WTC11 (cell line): ENCODE results near the gene EDARADD. TPM values are rescaled to one million over a fixed set of nuclear protein-coding genes. Genes with fewer than 3 reads are reported as not detected.

Experiments
- ATAC-seq: fragments of 200-7000 bp; cut with Tn5 transposase; 2 replicates; pipeline ENCODE4 v1.10.0; 2021; ENCODE audit warnings: mild to moderate bottlenecking, moderate library complexity
- CTCF ChIA-PET: fragments of 300-600 bp; sonication (Branson Sonifier 250); formaldehyde crosslinking; loops from one replicate; lab custom pipeline; 2021; ENCODE audit warnings: antibody characterized with exemption; lab: Charles Lee
- POLR2A ChIA-PET: fragments of 350-600 bp; sonication (Branson Sonifier 250); formaldehyde crosslinking; loops from one replicate; lab custom pipeline; 2021; ENCODE audit warnings: antibody characterized with exemption; lab: Charles Lee
- DNase-seq: peaks from one replicate; pipeline ENCODE4 v3.0.0; 2021; ENCODE audit warnings: low spot score
- H3K27ac Mint-ChIP-seq: 2 replicates; pipeline ENCODE4 v1.8.0; 2021; ENCODE audit warnings: mixed read lengths
- H3K27me3 Mint-ChIP-seq: 2 replicates; pipeline ENCODE4 v1.8.0; 2021; ENCODE audit warnings: low read depth, mild to moderate bottlenecking, moderate library complexity, mixed read lengths
- H3K36me3 Mint-ChIP-seq: 2 replicates; pipeline ENCODE4 v1.8.0; 2021; ENCODE audit warnings: mixed read lengths
- H3K4me1 Mint-ChIP-seq: 2 replicates; pipeline ENCODE4 v1.8.0; 2022; ENCODE audit warnings: mixed read lengths
- H3K4me3 Mint-ChIP-seq: 2 replicates; pipeline ENCODE4 v1.8.0; 2021; ENCODE audit warnings: mild to moderate bottlenecking, moderate library complexity, mixed read lengths
- H3K9me3 Mint-ChIP-seq: 2 replicates; pipeline ENCODE4 v1.8.0; 2021; ENCODE audit warnings: mixed read lengths
- AFF4 ChIP-seq: sonication (generic); formaldehyde crosslinking; IDR thresholded peaks from 2 replicates; pipeline ENCODE4 v1.8.1; 2023; ENCODE audit warnings: mild to moderate bottlenecking, missing genetic modification reagents, borderline replicate concordance
- CREM ChIP-seq: sonication (generic); formaldehyde crosslinking; IDR thresholded peaks from 2 replicates; pipeline ENCODE4 v1.8.1; 2022; ENCODE audit warnings: mild to moderate bottlenecking, missing genetic modification reagents, moderate library complexity
- E2F5 ChIP-seq: sonication (generic); formaldehyde crosslinking; IDR thresholded peaks from 2 replicates; pipeline ENCODE4 v1.8.1; 2022; ENCODE audit warnings: mild to moderate bottlenecking, moderate library complexity, missing genetic modification reagents
- ELF4 ChIP-seq: sonication (generic); formaldehyde crosslinking; IDR thresholded peaks from 2 replicates; pipeline ENCODE4 v1.8.1; 2022; ENCODE audit warnings: low read depth, mild to moderate bottlenecking, moderate library complexity, missing genetic modification reagents
- KAT7 ChIP-seq: sonication (generic); formaldehyde crosslinking; IDR thresholded peaks from 2 replicates; pipeline ENCODE4 v1.8.1; 2023; ENCODE audit warnings: missing genetic modification reagents, mild to moderate bottlenecking, borderline replicate concordance
- MXD4 ChIP-seq: fragments of 250-450 bp; sonication (Bioruptor Pico); IDR thresholded peaks from 2 replicates; pipeline ENCODE4 v1.8.0; 2021; ENCODE audit warnings: mild to moderate bottlenecking, moderate library complexity, borderline replicate concordance
- NR3C1 ChIP-seq: sonication (generic); formaldehyde crosslinking; conservative IDR thresholded peaks from 2 replicates; pipeline ENCODE4 v1.8.1; 2023; ENCODE audit warnings: low read depth, mild to moderate bottlenecking, missing genetic modification reagents
- OVOL2 ChIP-seq: fragments of 250-450 bp; sonication (Bioruptor Pico); IDR thresholded peaks from 2 replicates; pipeline ENCODE4 v1.9.0; 2021; ENCODE audit warnings: mild to moderate bottlenecking, borderline replicate concordance
- SOX15 ChIP-seq: fragments of 250-450 bp; sonication (Bioruptor Pico); IDR thresholded peaks from 2 replicates; pipeline ENCODE4 v1.9.0; 2021; ENCODE audit warnings: mild to moderate bottlenecking
- TEAD4 ChIP-seq: sonication (generic); formaldehyde crosslinking; IDR thresholded peaks from 2 replicates; pipeline ENCODE4 v1.8.0; 2022; ENCODE audit warnings: mild to moderate bottlenecking, missing genetic modification reagents
- ZBTB21 ChIP-seq: sonication (generic); formaldehyde crosslinking; IDR thresholded peaks from 2 replicates; pipeline ENCODE4 v1.8.1; 2023; ENCODE audit warnings: mild to moderate bottlenecking, missing genetic modification reagents, borderline replicate concordance
- ZNF232 ChIP-seq: sonication (generic); formaldehyde crosslinking; IDR thresholded peaks from 2 replicates; pipeline ENCODE4 v1.8.0; 2022; ENCODE audit warnings: mild to moderate bottlenecking, missing genetic modification reagents
- ZNF317 ChIP-seq: sonication (generic); formaldehyde crosslinking; IDR thresholded peaks from 2 replicates; pipeline ENCODE4 v1.8.1; 2023; ENCODE audit warnings: low read depth, mild to moderate bottlenecking, moderate library complexity, missing genetic modification reagents, borderline replicate concordance
- ZNF512 ChIP-seq: sonication (generic); formaldehyde crosslinking; IDR thresholded peaks from 2 replicates; pipeline ENCODE4 v1.8.1; 2022; ENCODE audit warnings: missing genetic modification reagents, borderline replicate concordance
- total RNA-seq: library from RNA; stranded (reverse); gene quantifications from 3 replicates; pipeline ENCODE4 v1.2.3, GENCODE V29; 2021
- TF ChIP-seq, protein P1 (sequence below): sonication (generic); formaldehyde crosslinking; conservative IDR thresholded peaks from 2 replicates; pipeline ENCODE4 v1.8.1; 2022; ENCODE audit warnings: mild to moderate bottlenecking, missing genetic modification reagents
- TF ChIP-seq, protein P2 (sequence below): sonication (generic); formaldehyde crosslinking; IDR thresholded peaks from 2 replicates; pipeline ENCODE4 v1.8.0; 2022; ENCODE audit warnings: missing genetic modification reagents
- TF ChIP-seq, protein P3 (sequence below): fragments of 250-450 bp; sonication (Bioruptor Pico); IDR thresholded peaks from 2 replicates; pipeline ENCODE4 v1.9.0; 2021; ENCODE audit warnings: moderate library complexity, mild to moderate bottlenecking, inconsistent platforms, borderline replicate concordance
- TF ChIP-seq, protein P4 (sequence below): sonication (generic); formaldehyde crosslinking; IDR thresholded peaks from 2 replicates; pipeline ENCODE4 v1.8.1; 2023; ENCODE audit warnings: mild to moderate bottlenecking, missing genetic modification reagents, moderate library complexity

EDARADD gene
- total RNA-seq, 1 experiment from 2014 or later: 5.0 TPM

GRCh38 chr1:236350308-236350707, 43.8 kb upstream of the EDARADD start:
- no peak overlapping the region for H3K27ac Mint-ChIP-seq
- TF ChIP-seq NR3C1 (CRISPR knock-in tag) (no peak), MXD4 (CRISPR knock-in tag) (no peak), ZNF512 (CRISPR knock-in tag) (no peak), KAT7 (CRISPR knock-in tag) (no peak), ZBTB21 (CRISPR knock-in tag) (no peak), AFF4 (no peak), SOX15 (CRISPR knock-in tag) (no peak), E2F5 (no peak), CREM (CRISPR knock-in tag) (no peak), OVOL2 (CRISPR knock-in tag) (no peak), TEAD4 (no peak), ZNF232 (no peak), ELF4 (CRISPR knock-in tag) (no peak), ZNF317 (CRISPR knock-in tag) (no peak)
- TF ChIP-seq, protein P1, sequence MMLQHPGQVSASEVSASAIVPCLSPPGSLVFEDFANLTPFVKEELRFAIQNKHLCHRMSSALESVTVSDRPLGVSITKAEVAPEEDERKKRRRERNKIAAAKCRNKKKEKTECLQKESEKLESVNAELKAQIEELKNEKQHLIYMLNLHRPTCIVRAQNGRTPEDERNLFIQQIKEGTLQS (CRISPR knock-in tag): no peak
- TF ChIP-seq, protein P2, sequence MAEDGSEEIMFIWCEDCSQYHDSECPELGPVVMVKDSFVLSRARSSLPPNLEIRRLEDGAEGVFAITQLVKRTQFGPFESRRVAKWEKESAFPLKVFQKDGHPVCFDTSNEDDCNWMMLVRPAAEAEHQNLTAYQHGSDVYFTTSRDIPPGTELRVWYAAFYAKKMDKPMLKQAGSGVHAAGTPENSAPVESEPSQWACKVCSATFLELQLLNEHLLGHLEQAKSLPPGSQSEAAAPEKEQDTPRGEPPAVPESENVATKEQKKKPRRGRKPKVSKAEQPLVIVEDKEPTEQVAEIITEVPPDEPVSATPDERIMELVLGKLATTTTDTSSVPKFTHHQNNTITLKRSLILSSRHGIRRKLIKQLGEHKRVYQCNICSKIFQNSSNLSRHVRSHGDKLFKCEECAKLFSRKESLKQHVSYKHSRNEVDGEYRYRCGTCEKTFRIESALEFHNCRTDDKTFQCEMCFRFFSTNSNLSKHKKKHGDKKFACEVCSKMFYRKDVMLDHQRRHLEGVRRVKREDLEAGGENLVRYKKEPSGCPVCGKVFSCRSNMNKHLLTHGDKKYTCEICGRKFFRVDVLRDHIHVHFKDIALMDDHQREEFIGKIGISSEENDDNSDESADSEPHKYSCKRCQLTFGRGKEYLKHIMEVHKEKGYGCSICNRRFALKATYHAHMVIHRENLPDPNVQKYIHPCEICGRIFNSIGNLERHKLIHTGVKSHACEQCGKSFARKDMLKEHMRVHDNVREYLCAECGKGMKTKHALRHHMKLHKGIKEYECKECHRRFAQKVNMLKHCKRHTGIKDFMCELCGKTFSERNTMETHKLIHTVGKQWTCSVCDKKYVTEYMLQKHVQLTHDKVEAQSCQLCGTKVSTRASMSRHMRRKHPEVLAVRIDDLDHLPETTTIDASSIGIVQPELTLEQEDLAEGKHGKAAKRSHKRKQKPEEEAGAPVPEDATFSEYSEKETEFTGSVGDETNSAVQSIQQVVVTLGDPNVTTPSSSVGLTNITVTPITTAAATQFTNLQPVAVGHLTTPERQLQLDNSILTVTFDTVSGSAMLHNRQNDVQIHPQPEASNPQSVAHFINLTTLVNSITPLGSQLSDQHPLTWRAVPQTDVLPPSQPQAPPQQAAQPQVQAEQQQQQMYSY (CRISPR knock-in tag): no peak
- TF ChIP-seq, protein P3, sequence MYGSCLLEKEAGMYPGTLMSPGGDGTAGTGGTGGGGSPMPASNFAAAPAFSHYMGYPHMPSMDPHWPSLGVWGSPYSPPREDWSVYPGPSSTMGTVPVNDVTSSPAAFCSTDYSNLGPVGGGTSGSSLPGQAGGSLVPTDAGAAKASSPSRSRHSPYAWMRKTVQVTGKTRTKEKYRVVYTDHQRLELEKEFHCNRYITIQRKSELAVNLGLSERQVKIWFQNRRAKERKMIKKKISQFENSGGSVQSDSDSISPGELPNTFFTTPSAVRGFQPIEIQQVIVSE (CRISPR knock-in tag): no peak
- TF ChIP-seq, protein P4, sequence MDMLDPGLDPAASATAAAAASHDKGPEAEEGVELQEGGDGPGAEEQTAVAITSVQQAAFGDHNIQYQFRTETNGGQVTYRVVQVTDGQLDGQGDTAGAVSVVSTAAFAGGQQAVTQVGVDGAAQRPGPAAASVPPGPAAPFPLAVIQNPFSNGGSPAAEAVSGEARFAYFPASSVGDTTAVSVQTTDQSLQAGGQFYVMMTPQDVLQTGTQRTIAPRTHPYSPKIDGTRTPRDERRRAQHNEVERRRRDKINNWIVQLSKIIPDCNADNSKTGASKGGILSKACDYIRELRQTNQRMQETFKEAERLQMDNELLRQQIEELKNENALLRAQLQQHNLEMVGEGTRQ (CRISPR knock-in tag): no peak
- TF ChIP-seq, all 79 proteins: peak for 0
- ATAC-seq (no peak), DNase-seq (no peak)
- Mint-ChIP-seq H3K36me3 (no peaks in the 10 kb centered on the region), H3K9me3 (no peaks in the 10 kb centered on the region), H3K4me1 (no peaks in the 10 kb centered on the region), H3K4me3 (no peak overlapping the region), H3K27me3 (no peaks in the 10 kb centered on the region; the same call in 1 of the 2 replicates)
- POLR2A ChIA-PET: no interaction called here
- CTCF ChIA-PET: no interaction called here
